Endothelial cell of umbilical vein (primary cell): ENCODE measurements around the gene NPDC1.

Experiments
- CTCF ChIP-seq, 2 donors: IDR thresholded peaks; 1 replicate in 1 of 2; 2 replicates in 1 of 2; pipeline ENCODE4 v1.5.1; 2011; ENCODE audit warnings: low read length in 2 of 2, mild to moderate bottlenecking in 2 of 2, moderate library complexity in 2 of 2, control low read depth in 1 of 2, inconsistent platforms in 1 of 2, low read depth in 1 of 2; ENCODE audit not compliant: insufficient read depth in 1 of 2; ENCODE audit errors: extremely low read depth in 1 of 2
- EZH2 ChIP-seq: IDR thresholded peaks from 2 replicates; pipeline ENCODE4 v1.6.1; 2012; ENCODE audit warnings: borderline replicate concordance, low read depth, mild to moderate bottlenecking, moderate library complexity, low read length, inconsistent platforms; ENCODE audit not compliant: severe bottlenecking
- FOS ChIP-seq: IDR thresholded peaks from 2 replicates; pipeline ENCODE4 v1.6.1; 2011; ENCODE audit warnings: mild to moderate bottlenecking, low read length, moderate library complexity, borderline replicate concordance; ENCODE audit not compliant: insufficient read depth
- GATA2 ChIP-seq: IDR thresholded peaks from 2 replicates; pipeline ENCODE4 v1.7.0; 2011; ENCODE audit warnings: low read depth, mild to moderate bottlenecking, moderate library complexity, mixed read lengths, low read length; ENCODE audit not compliant: insufficient read length, insufficient read depth
- MYC ChIP-seq: IDR thresholded peaks from one replicate; pipeline ENCODE4 v1.6.1; 2011; ENCODE audit warnings: mild to moderate bottlenecking, low read depth, low read length
- POLR2A ChIP-seq: IDR thresholded peaks from 2 replicates; pipeline ENCODE4 v1.6.1; 2012; ENCODE audit warnings: low read depth, mild to moderate bottlenecking, control low read depth, low read length
- POLR2AphosphoS5 ChIP-seq: IDR thresholded peaks from 2 replicates; pipeline ENCODE4 v1.6.1; 2012; ENCODE audit warnings: low read depth, mild to moderate bottlenecking, control low read depth, low read length, moderate library complexity; ENCODE audit not compliant: insufficient read depth

DNA sequence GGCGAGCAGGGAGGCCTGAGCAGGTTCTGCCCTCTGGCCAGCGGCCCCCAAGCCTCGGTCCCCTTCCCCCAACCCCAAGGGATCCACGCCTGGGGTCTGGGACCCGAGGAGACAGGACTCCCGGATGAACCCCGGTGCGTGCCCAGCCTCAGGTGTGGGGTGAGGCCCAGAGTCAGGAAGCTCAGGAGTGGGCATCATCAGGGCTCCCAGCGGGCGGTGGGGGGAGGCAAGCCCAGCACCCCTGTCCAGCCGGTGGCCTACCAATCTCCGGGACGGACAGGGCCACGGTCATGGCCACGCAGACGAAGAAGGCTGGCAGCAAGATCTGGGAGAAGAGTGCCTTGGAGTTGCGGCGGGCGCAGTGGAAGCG is 32.4 kb downstream of the NPDC1 start:
- TF ChIP-seq FOS (no peak), CTCF (IDR thresholded peaks at IDR 0.05; ENCODE audit: extremely low read depth in 1 of 2, insufficient read depth in 1 of 2, low read depth in 1 of 2, low read length in 2 of 2) (no peak), EZH2 (no peak), POLR2AphosphoS5 (no peak), POLR2A (no peak), MYC (no peak), GATA2 (no peak)
